Tibial nerve (tissue), 3 donors: ENCODE data around the gene RPL6.
"Not testable (repeated sequence)": the region's sequence is repeated elsewhere in the genome, so short reads cannot be mapped to it uniquely, and the experiment has no call there.

Experiments
- CTCF ChIP-seq, 5 experiments: fragments of 200-600 bp in 3 of 5; fragments of 450-650 bp in 2 of 5; sonication (generic) in 3 of 5; IDR thresholded peaks; one replicate each; pipeline ENCODE4 v1.5.1; 2016 to 2019; ENCODE audit warnings: antibody characterized with exemption in 5 of 5, mild to moderate bottlenecking in 3 of 5, moderate library complexity in 2 of 5
- POLR2A ChIP-seq, 2 donors: fragments of 450-650 bp; IDR thresholded peaks; one replicate each; pipeline ENCODE4 v1.6.1; 2017; ENCODE audit warnings: antibody characterized with exemption in 2 of 2, mild to moderate bottlenecking in 2 of 2, moderate library complexity in 2 of 2

GRCh38 chr12:112457142-112457541, 47.7 kb upstream of the RPL6 start:
- not testable (repeated sequence) for TF ChIP-seq POLR2A, CTCF (IDR thresholded peaks at IDR 0.05)
